22Rv1 (cell line): Measurements from ENCODE around the gene SFXN2.

Experiments used
- ZFX ChIP-seq: fragments of 450-650 bp; IDR thresholded peaks from 2 replicates; pipeline ENCODE4 v1.6.1; 2017; ENCODE audit warnings: antibody characterized with exemption, borderline replicate concordance
- TF ChIP-seq, protein P1 (sequence below): fragments of 450-650 bp; IDR thresholded peaks from 2 replicates; pipeline ENCODE4 v1.5.1; 2017; ENCODE audit warnings: mild to moderate bottlenecking

DNA sequence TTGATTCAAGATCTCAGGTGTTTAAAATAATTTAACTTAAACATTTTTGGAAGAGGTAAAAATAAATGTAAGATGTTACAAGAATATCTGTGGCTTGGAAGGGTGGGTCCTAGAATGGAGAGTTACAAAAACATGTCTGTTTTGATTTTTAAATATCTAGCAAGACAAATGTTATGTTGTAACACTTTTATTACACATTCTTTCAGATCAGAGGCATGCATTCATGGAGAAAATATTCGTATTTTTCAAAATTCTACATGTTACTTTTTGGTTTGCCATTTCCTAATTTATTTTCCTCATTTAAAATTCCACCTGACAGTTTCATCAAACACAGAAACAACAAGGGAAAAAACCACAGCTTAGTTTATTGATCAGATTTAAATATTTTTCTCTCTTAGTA, 39.3 kb downstream of the SFXN2 start:
- TF ChIP-seq, protein P1, sequence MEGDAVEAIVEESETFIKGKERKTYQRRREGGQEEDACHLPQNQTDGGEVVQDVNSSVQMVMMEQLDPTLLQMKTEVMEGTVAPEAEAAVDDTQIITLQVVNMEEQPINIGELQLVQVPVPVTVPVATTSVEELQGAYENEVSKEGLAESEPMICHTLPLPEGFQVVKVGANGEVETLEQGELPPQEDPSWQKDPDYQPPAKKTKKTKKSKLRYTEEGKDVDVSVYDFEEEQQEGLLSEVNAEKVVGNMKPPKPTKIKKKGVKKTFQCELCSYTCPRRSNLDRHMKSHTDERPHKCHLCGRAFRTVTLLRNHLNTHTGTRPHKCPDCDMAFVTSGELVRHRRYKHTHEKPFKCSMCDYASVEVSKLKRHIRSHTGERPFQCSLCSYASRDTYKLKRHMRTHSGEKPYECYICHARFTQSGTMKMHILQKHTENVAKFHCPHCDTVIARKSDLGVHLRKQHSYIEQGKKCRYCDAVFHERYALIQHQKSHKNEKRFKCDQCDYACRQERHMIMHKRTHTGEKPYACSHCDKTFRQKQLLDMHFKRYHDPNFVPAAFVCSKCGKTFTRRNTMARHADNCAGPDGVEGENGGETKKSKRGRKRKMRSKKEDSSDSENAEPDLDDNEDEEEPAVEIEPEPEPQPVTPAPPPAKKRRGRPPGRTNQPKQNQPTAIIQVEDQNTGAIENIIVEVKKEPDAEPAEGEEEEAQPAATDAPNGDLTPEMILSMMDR = no peak
- TF ChIP-seq ZFX = no peak
